Vagina (tissue), 2 donors: ENCODE results near the gene LRRC51.

Experiments used
- POLR2A ChIP-seq, 2 donors: fragments of 450-650 bp; IDR thresholded peaks; one replicate each; pipeline ENCODE4 v1.6.1; 2017; ENCODE audit warnings: antibody characterized with exemption in 2 of 2, mild to moderate bottlenecking in 2 of 2, moderate library complexity in 2 of 2
- POLR2AphosphoS5 ChIP-seq, 2 donors: sonication (generic); formaldehyde crosslinking; IDR thresholded peaks; one replicate each; pipeline ENCODE4 v1.9.0; 2017; ENCODE audit warnings: antibody characterized with exemption in 2 of 2, mild to moderate bottlenecking in 2 of 2, low read depth in 1 of 2; ENCODE audit not compliant: insufficient read depth in 1 of 2
- TF ChIP-seq, protein P1 (sequence below), 3 experiments: fragments of 450-650 bp in 2 of 3; fragments of 200-600 bp in 1 of 3; sonication (generic) in 1 of 3; IDR thresholded peaks; one replicate each; pipeline ENCODE4 v1.5.1; 2017 to 2019; ENCODE audit warnings: antibody characterized with exemption in 3 of 3, mild to moderate bottlenecking in 2 of 3, moderate library complexity in 2 of 3

DNA sequence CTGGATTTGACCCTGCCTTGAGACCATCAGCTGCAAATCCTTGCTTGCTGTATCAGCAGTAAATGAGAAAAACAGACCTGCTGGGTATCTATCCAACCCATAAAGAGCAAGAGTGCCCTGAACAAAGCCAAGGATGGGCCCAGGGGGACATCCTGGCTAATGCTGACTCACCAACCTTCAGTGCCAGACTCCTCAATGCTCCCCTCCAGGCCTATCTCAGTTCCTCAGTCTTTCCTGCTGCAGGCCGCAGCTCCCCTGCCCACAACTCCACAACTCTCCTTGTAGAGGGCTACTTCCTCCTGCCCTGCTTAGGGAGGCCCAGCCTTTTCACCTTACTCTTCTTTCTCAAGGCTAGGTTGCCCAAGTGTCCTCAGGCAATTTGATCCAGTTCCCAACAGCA lies 19.8 kb downstream of the LRRC51 start:
- TF ChIP-seq, protein P1, sequence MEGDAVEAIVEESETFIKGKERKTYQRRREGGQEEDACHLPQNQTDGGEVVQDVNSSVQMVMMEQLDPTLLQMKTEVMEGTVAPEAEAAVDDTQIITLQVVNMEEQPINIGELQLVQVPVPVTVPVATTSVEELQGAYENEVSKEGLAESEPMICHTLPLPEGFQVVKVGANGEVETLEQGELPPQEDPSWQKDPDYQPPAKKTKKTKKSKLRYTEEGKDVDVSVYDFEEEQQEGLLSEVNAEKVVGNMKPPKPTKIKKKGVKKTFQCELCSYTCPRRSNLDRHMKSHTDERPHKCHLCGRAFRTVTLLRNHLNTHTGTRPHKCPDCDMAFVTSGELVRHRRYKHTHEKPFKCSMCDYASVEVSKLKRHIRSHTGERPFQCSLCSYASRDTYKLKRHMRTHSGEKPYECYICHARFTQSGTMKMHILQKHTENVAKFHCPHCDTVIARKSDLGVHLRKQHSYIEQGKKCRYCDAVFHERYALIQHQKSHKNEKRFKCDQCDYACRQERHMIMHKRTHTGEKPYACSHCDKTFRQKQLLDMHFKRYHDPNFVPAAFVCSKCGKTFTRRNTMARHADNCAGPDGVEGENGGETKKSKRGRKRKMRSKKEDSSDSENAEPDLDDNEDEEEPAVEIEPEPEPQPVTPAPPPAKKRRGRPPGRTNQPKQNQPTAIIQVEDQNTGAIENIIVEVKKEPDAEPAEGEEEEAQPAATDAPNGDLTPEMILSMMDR (IDR thresholded peaks at IDR 0.05), result no peak
- TF ChIP-seq POLR2A (IDR thresholded peaks at IDR 0.05) (no peak), POLR2AphosphoS5 (IDR thresholded peaks at IDR 0.05; ENCODE audit: insufficient read depth in 1 of 2, low read depth in 1 of 2) (no peak)
